T follicular helper cell (primary cell): ENCODE measurements around the gene CHKB.

Source experiments
- DNase-seq: peaks from one replicate; pipeline ENCODE4 v3.0.0-alpha.2; 2020; ENCODE audit warnings: low read depth

The CHKB gene

GRCh38 chr22:50600538-50600937, 17.9 kb upstream of the CHKB start, which contains the start of gene MAPK8IP2:
MAPK8IP2 (plus strand) TSS chr22:50600793; CDS start chr22:50600819, 26 bp downstream.
- DNase-seq, result no peak

DNA sequence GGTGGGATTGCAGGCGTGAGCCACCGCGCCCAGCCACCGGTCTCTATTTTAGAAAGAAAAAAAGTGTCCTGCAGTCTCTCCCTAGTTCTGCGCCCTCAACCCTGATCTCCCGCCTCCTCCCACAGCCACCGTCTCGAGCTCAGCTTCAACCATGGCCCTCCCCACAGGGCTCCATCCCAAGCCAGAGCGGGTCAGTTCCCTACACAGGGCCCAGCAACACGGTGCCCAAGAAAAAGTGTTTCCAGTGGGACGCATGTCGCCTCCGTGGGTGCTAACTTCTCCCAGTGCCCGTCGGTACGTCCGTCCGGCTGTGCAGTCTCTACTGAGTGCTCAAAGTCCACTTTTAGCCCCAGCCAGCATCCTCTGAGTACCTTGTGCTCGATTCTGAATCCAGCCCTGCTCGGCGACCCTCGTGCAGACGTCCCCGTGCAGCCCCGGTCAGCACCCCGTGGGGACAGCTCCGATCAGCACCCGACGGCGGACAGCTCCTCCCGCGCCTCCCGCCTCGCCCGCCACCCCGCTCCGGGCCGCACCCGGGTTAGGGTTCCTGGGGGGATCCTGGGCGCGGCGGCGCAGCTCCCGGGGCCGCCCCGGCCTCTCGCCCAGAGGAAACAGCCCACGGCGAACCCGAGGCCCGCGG, 17.3 kb upstream of the CHKB start:
- DNase-seq, result peak; percentile 52

DNA sequence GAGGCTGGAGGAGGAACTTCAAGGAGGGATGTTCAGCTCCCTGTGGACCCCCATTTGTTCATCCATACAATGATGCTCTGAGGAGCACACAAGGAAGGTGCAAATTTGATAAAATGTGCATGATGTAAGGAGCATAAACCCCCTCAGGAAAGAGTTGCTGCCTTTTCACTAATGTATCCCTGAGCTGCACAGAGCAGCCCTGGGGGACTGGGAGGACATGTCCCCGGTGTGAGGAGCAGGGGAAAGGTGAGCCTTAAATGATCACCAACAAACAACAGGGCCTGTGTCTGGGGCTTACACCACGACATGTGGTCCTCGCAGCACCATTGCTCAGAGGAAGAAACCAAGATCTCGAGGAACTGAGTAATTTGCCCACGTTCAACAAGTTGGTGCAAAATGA, 14.4 kb upstream of the CHKB start:
- DNase-seq, result no peak

DNA sequence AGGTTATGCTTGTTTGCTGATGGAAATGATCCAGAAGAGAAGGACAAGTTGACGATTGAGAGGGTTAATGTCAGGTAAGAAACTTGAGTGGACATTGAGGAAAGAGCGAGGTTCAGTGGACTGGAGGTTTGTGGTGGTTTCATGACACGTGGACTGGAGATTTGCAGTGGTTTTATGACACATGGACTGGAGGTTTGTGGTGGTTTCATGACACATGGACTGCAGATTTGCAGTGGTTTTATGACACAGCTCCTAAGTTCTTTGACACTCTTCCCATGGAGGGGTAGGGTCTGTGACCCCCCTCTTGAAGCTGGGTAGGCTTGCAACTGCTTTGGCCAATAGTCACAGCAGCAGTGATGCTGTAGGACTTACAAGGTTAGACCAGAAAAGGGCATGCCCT, 12.5 kb upstream of the CHKB start:
- DNase-seq, result no peak

- no peak for DNase-seq
Observed at GRCh38 chr22:50587407-50587806, 4.8 kb upstream of the CHKB start.

GRCh38 chr22:50586416-50586815, 3.8 kb upstream of the CHKB start:
- no peak for DNase-seq

DNA sequence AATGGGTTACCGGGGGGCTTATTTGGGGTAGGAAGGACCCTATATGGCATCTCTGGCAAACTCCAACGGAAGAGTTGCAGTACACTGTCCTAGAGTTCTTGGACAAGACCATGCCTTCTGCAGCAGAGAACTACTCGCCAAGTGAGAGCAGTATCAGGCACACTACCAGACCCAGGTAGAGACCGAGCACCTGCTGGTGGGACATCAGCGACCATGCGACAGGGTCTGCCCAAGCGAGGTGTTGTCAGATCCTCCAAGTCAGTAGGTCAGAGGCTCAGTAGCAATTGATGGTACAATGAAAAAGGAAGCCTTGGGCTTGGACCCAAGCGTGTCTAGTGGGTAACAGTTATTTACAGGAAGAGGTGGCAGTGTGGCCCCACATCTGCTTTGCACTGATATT, 3.1 kb upstream of the CHKB start:
- no peak for DNase-seq

DNA sequence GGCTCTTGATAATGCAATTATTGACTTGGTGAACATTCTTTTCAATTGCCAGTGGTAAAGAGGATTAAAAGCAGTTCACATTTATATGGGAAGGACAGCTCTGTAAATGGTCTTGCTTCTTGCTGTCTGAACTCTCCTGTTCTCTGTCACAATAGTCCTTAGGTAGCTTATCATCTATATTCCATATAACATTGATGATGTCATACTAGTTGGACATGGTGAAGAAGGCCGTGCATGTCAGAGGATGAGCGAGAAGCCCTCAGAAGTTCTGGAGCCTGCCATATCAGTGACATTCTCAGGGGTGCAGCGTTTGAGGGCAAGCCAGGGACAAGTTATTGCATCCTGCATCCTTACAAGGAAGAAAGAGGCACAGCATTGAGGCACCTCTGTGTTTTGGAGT, 2.6 kb upstream of the CHKB start:
- DNase-seq, result no peak

DNA sequence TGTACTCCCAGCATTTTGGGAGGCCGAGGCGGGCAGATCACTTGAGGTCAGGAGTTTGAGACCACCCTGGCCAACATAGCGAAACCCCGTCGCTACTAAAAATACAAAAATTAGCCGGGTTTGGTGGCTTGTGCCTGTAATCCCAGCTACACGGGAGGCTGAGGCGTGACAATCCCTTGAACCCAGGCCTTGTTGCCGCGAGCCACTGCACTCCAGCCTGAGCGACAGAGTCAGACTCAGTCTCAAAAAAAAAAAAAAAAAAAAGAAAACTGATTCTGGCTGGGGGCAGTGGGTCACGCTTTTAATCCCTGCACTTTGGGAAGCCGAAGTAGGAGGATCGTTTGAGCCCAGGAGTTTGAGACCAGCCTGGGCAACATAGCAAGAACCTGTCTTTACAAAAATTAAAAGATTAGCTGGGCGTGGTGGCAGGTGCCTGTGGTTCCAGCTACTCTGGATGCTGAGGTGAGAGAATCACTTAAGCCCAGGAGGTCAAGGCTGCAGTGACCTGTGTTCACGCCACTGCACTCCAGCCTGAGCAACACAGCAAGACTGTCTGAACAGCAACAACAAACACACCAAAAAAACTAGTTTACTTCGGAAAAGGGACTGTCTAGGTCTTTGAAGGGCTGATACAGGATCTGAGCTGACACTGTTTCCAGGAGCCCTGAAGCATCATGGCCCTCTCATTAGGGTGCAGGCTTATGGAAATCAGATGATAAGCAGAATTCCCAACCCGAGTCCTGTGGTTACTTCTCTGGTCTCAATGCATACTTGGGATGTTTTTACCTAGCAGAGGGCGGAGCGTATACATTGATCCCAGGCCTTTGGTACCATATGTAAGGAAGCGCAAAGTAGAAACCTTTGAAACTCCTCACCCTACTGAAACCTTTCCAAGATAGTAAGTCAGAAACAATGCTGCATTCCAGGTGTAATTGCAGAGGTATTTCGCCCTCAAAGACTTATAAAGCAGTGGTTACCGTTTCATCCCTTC, 1.8 kb upstream of the CHKB start:
- no peak for DNase-seq

- DNase-seq, result no peak
Observed at GRCh38 chr22:50583294-50583861, 729 bp upstream of the CHKB start.

- DNase-seq, result no peak
Observed at GRCh38 chr22:50581950-50582492, 628 bp downstream of the CHKB start.

DNA sequence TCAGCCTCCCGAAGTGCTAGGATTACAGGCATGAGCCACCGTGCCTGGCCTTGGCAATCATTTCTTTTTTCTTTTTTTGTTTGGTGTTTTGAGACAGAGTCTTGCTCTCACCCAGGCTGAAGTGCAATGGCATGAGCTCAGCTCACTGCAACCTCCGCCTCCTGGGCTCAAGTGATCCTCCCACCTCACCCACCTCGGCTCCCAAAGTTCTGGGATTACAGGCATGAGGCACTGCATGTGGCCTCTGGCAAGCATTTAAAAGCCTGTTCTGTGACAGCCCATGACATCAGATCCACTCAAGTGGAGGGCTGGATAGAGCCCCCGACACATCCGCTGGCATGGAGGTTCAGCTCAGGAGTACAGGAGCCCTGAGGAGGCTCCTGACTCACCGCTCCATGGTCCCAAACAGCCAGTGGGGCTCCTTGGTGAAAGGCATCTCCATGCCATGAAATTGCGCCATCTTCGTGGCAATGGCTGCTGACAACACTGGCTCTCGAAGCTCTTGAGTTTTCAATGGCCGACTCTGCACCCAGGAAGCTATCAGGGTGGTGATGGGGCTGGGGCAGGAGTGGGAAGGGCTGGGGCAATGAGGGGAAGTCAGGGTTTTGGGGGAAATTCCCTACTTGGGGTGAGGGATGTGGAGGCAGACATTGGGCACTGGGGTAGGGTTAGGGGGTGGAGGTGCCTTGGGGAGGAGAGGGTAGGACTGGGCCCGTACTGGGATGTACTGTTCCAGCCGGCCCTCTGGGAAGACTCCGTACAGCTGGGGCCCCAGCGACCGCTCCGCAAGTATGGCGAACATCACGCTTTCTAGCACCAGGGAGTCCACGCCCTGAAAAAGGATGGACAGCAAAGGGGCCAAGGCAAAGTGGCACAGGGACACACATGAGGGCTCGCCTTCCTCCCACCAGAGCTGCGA, 1.4 kb downstream of the CHKB start:
- DNase-seq, result no peak

GRCh38 chr22:50579752-50580151, 2.9 kb downstream of the CHKB start:
- DNase-seq, result no peak

GRCh38 chr22:50578776-50579310, 3.8 kb downstream of the CHKB start:
- DNase-seq, result no peak

GRCh38 chr22:50577987-50578775, 4.5 kb downstream of the CHKB start, which contains the start of gene CPT1B:
CPT1B (minus strand) TSS chr22:50578427; CDS start chr22:50577915, 512 bp downstream.
- no peak for DNase-seq

- DNase-seq, result no peak
Observed at GRCh38 chr22:50577697-50577986, 5.0 kb downstream of the CHKB start.

- DNase-seq, result no peak
Observed at GRCh38 chr22:50576806-50577696, 5.6 kb downstream of the CHKB start.

- no peak for DNase-seq
Observed at GRCh38 chr22:50576070-50576469, 6.6 kb downstream of the CHKB start.

DNA sequence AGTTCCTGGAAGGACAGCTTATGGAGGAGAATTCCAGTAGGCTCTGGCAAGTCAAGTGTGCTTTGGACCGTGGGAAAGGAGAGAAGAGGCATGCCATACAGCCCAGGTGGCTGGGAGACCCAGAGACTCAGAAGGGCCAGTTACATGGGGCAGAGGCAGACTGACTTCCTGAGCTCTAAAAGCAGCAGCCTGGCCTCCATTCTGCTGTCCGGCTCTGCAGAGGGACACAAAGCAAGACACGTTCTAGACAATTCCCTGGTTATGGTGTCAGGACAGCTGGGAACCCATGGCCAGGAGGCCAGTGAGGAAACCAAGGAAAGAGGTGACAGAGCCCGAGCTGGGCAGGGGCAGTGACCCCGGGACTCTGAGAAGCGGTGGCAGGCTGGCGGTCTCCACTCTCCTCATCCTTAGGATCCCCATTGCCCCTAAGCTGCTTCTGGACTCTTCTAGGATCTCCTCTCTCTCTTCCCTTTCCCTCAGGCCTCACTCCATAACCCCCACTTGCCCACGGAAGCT, 7.2 kb downstream of the CHKB start:
- DNase-seq, result no peak
